ENCODE results near the gene CCDC50.

Gene CCDC50

GRCh38 chr3:191379446-191379845, 50.3 kb downstream of the CCDC50 start:
- Histone ChIP-seq H3K4me1 (ENCODE audit: control insufficient read depth, insufficient read depth, low read length, poor library complexity, severe bottlenecking) (peaks cover 16% of the 10 kb centered on the region), H3K9me3 (ENCODE audit: control insufficient read depth, low read length) (no peaks in the 10 kb centered on the region), H3K4me3 (ENCODE audit: extremely low read depth, insufficient read depth, low read length, poor library complexity, severe bottlenecking) (no peak overlapping the region), H3K27ac (ENCODE audit: low read depth, low read length, severe bottlenecking) (no peak overlapping the region), H3K36me3 (ENCODE audit: control insufficient read depth, insufficient read depth, low read length) (peaks cover 73% of the 10 kb centered on the region)
- WGBS, 2 experiments (ENCODE audit: insufficient coverage in 2 of 2) = 59% methylated on average over 2 of the region's 2 CpGs; no CpG with 5 or more reads in 1 of the 2 experiments

- Histone ChIP-seq H3K4me3 (ENCODE audit: extremely low read depth, insufficient read depth, low read length, poor library complexity, severe bottlenecking) (no peak overlapping the region), H3K9me3 (ENCODE audit: control insufficient read depth, low read length) (no peaks in the 10 kb centered on the region), H3K4me1 (ENCODE audit: control insufficient read depth, insufficient read depth, low read length, poor library complexity, severe bottlenecking) (peaks cover 16% of the 10 kb centered on the region), H3K36me3 (ENCODE audit: control insufficient read depth, insufficient read depth, low read length) (peaks cover 74% of the 10 kb centered on the region), H3K27ac (ENCODE audit: low read depth, low read length, severe bottlenecking) (no peak overlapping the region)
- 63% methylated on average over 1 of the region's 2 CpGs; no CpG with 5 or more reads in 1 of the 2 experiments for WGBS, 2 experiments (ENCODE audit: insufficient coverage in 2 of 2)
These were observed 50.8 kb downstream of the CCDC50 start for GRCh38 chr3:191380001-191380400.

GRCh38 chr3:191381303-191381702, 52.1 kb downstream of the CCDC50 start:
- H3K27ac ChIP-seq (ENCODE audit: low read depth, low read length, severe bottlenecking) = no peak overlapping the region
- 95 to 98% methylated on average over 6 to 7 of the region's 7 CpGs for WGBS, 2 experiments (ENCODE audit: insufficient coverage in 2 of 2)
- H3K9me3 ChIP-seq (ENCODE audit: control insufficient read depth, low read length) = no peaks in the 10 kb centered on the region
- peaks cover 68% of the 10 kb centered on the region for H3K36me3 ChIP-seq (ENCODE audit: control insufficient read depth, insufficient read depth, low read length)
- peaks cover 11% of the 10 kb centered on the region for H3K4me1 ChIP-seq (ENCODE audit: control insufficient read depth, insufficient read depth, low read length, poor library complexity, severe bottlenecking)
- H3K4me3 ChIP-seq (ENCODE audit: extremely low read depth, insufficient read depth, low read length, poor library complexity, severe bottlenecking) = no peak overlapping the region

- H3K9me3 ChIP-seq (ENCODE audit: control insufficient read depth, low read length) = no peaks in the 10 kb centered on the region
- H3K4me3 ChIP-seq (ENCODE audit: extremely low read depth, insufficient read depth, low read length, poor library complexity, severe bottlenecking) = no peak overlapping the region
- H3K36me3 ChIP-seq (ENCODE audit: control insufficient read depth, insufficient read depth, low read length) = peaks cover 67% of the 10 kb centered on the region
- no peak overlapping the region for H3K27ac ChIP-seq (ENCODE audit: low read depth, low read length, severe bottlenecking)
- WGBS, 2 experiments (ENCODE audit: insufficient coverage in 2 of 2) = 60 to 70% methylated on average over 1 of the region's 1 CpG
- H3K4me1 ChIP-seq (ENCODE audit: control insufficient read depth, insufficient read depth, low read length, poor library complexity, severe bottlenecking) = peaks cover 5% of the 10 kb centered on the region
These were observed 53.5 kb downstream of the CCDC50 start for GRCh38 chr3:191382661-191383060.

GRCh38 chr3:191383124-191383523, 53.9 kb downstream of the CCDC50 start:
- no peak overlapping the region for H3K4me3 ChIP-seq (ENCODE audit: extremely low read depth, insufficient read depth, low read length, poor library complexity, severe bottlenecking)
- WGBS, 2 experiments (ENCODE audit: insufficient coverage in 2 of 2) = 77 to 100% methylated on average over 1 to 2 of the region's 4 CpGs
- H3K36me3 ChIP-seq (ENCODE audit: control insufficient read depth, insufficient read depth, low read length) = peaks cover 65% of the 10 kb centered on the region
- H3K4me1 ChIP-seq (ENCODE audit: control insufficient read depth, insufficient read depth, low read length, poor library complexity, severe bottlenecking) = peaks cover 5% of the 10 kb centered on the region
- no peak overlapping the region for H3K27ac ChIP-seq (ENCODE audit: low read depth, low read length, severe bottlenecking)
- H3K9me3 ChIP-seq (ENCODE audit: control insufficient read depth, low read length) = no peaks in the 10 kb centered on the region

GRCh38 chr3:191385101-191385500, 55.9 kb downstream of the CCDC50 start:
- Histone ChIP-seq H3K27ac (ENCODE audit: low read depth, low read length, severe bottlenecking) (no peak overlapping the region), H3K9me3 (ENCODE audit: control insufficient read depth, low read length) (no peaks in the 10 kb centered on the region), H3K4me1 (ENCODE audit: control insufficient read depth, insufficient read depth, low read length, poor library complexity, severe bottlenecking) (no peaks in the 10 kb centered on the region), H3K4me3 (ENCODE audit: extremely low read depth, insufficient read depth, low read length, poor library complexity, severe bottlenecking) (no peak overlapping the region), H3K36me3 (ENCODE audit: control insufficient read depth, insufficient read depth, low read length) (peaks cover 68% of the 10 kb centered on the region)
- WGBS, 2 experiments (ENCODE audit: insufficient coverage in 2 of 2) = 94 to 100% methylated on average over 1 to 3 of the region's 3 CpGs

GRCh38 chr3:191387441-191388077, 58.4 kb downstream of the CCDC50 start:
- Histone ChIP-seq H3K4me1 (ENCODE audit: control insufficient read depth, insufficient read depth, low read length, poor library complexity, severe bottlenecking) (no peaks in the 10 kb centered on the region), H3K27ac (ENCODE audit: low read depth, low read length, severe bottlenecking) (no peak overlapping the region), H3K36me3 (ENCODE audit: control insufficient read depth, insufficient read depth, low read length) (peaks cover 67% of the 10 kb centered on the region), H3K4me3 (ENCODE audit: extremely low read depth, insufficient read depth, low read length, poor library complexity, severe bottlenecking) (no peak overlapping the region), H3K9me3 (ENCODE audit: control insufficient read depth, low read length) (no peaks in the 10 kb centered on the region)
- WGBS, 2 experiments (ENCODE audit: insufficient coverage in 2 of 2) = 88% methylated on average over 1 of the region's 1 CpG; no CpG with 5 or more reads in 1 of the 2 experiments

GRCh38 chr3:191388823-191389222, 59.6 kb downstream of the CCDC50 start:
- Histone ChIP-seq H3K36me3 (ENCODE audit: control insufficient read depth, insufficient read depth, low read length) (peaks cover 66% of the 10 kb centered on the region), H3K4me3 (ENCODE audit: extremely low read depth, insufficient read depth, low read length, poor library complexity, severe bottlenecking) (no peak overlapping the region), H3K27ac (ENCODE audit: low read depth, low read length, severe bottlenecking) (no peak overlapping the region), H3K9me3 (ENCODE audit: control insufficient read depth, low read length) (no peaks in the 10 kb centered on the region), H3K4me1 (ENCODE audit: control insufficient read depth, insufficient read depth, low read length, poor library complexity, severe bottlenecking) (no peaks in the 10 kb centered on the region)
- WGBS, 2 experiments (ENCODE audit: insufficient coverage in 2 of 2) = no CpG with 5 or more reads among the region's 1 CpG

- H3K4me3 ChIP-seq (ENCODE audit: extremely low read depth, insufficient read depth, low read length, poor library complexity, severe bottlenecking) = no peak overlapping the region
- H3K36me3 ChIP-seq (ENCODE audit: control insufficient read depth, insufficient read depth, low read length) = peaks cover 71% of the 10 kb centered on the region
- no peak overlapping the region for H3K27ac ChIP-seq (ENCODE audit: low read depth, low read length, severe bottlenecking)
- WGBS, 2 experiments (ENCODE audit: insufficient coverage in 2 of 2) = 100% methylated on average over 2 of the region's 3 CpGs; no CpG with 5 or more reads in 1 of the 2 experiments
- no peaks in the 10 kb centered on the region for H3K4me1 ChIP-seq (ENCODE audit: control insufficient read depth, insufficient read depth, low read length, poor library complexity, severe bottlenecking)
- H3K9me3 ChIP-seq (ENCODE audit: control insufficient read depth, low read length) = no peaks in the 10 kb centered on the region
These were observed 61.4 kb downstream of the CCDC50 start for GRCh38 chr3:191390580-191390979.

- Histone ChIP-seq H3K4me1 (ENCODE audit: control insufficient read depth, insufficient read depth, low read length, poor library complexity, severe bottlenecking) (no peaks in the 10 kb centered on the region), H3K27ac (ENCODE audit: low read depth, low read length, severe bottlenecking) (no peak overlapping the region), H3K36me3 (ENCODE audit: control insufficient read depth, insufficient read depth, low read length) (peaks cover 70% of the 10 kb centered on the region), H3K9me3 (ENCODE audit: control insufficient read depth, low read length) (no peaks in the 10 kb centered on the region), H3K4me3 (ENCODE audit: extremely low read depth, insufficient read depth, low read length, poor library complexity, severe bottlenecking) (no peak overlapping the region)
- WGBS, 2 experiments (ENCODE audit: insufficient coverage in 2 of 2) = 80% methylated on average over 2 of the region's 2 CpGs; no CpG with 5 or more reads in 1 of the 2 experiments
These were observed 62.9 kb downstream of the CCDC50 start for GRCh38 chr3:191391861-191392808.

GRCh38 chr3:191393146-191393545, 64.0 kb downstream of the CCDC50 start:
- Histone ChIP-seq H3K27ac (ENCODE audit: low read depth, low read length, severe bottlenecking) (no peak overlapping the region), H3K4me3 (ENCODE audit: extremely low read depth, insufficient read depth, low read length, poor library complexity, severe bottlenecking) (no peak overlapping the region), H3K4me1 (ENCODE audit: control insufficient read depth, insufficient read depth, low read length, poor library complexity, severe bottlenecking) (no peaks in the 10 kb centered on the region), H3K36me3 (ENCODE audit: control insufficient read depth, insufficient read depth, low read length) (peaks cover 69% of the 10 kb centered on the region), H3K9me3 (ENCODE audit: control insufficient read depth, low read length) (no peaks in the 10 kb centered on the region)
